GM12864 (cell line): ENCODE measurements around the gene MFAP5.

Experiments used
- DNase-seq: peaks from one replicate; pipeline ENCODE4 v3.0.0-alpha.2; 2011; ENCODE audit warnings: low read depth
- H3K4me3 ChIP-seq: 2 replicates; pipeline ENCODE4 v1.5.1; 2011; ENCODE audit warnings: mild to moderate bottlenecking, low read depth, low read length, control low read depth
- TF ChIP-seq, protein P1 (sequence below): IDR thresholded peaks from 2 replicates; pipeline ENCODE4 v1.5.1; 2011; ENCODE audit warnings: low read depth, mild to moderate bottlenecking, moderate library complexity, low read length, control low read depth, inconsistent platforms; ENCODE audit errors: missing control alignments

MFAP5 gene, protein sequence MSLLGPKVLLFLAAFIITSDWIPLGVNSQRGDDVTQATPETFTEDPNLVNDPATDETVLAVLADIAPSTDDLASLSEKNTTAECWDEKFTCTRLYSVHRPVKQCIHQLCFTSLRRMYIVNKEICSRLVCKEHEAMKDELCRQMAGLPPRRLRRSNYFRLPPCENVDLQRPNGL

DNA sequence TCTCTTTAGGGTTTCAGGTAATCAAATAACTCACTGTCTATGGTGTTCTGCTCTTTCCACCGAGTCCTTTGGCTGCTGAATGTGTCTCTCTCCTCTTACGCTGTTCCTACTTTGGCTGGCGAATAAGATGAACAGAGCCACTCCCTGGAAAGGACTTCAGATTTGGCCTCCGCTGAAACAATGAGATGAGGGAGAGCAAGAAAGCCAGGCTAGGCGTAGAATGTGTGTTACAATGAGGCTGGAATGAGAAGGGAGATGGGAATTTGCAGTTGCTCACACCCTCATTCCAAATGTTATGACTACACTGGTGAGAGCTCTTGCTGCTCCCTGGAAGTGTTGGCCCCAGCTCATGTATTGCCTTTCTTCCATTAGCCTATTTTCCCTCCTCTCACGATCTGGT, at the start of gene MFAP5:
Gene MFAP5, minus strand, starts transcription at position 234 of the 400 bp plus-strand sequence. CDS start 722 bp downstream, outside the sequence.
- DNase-seq, result no peak
- TF ChIP-seq, protein P1, sequence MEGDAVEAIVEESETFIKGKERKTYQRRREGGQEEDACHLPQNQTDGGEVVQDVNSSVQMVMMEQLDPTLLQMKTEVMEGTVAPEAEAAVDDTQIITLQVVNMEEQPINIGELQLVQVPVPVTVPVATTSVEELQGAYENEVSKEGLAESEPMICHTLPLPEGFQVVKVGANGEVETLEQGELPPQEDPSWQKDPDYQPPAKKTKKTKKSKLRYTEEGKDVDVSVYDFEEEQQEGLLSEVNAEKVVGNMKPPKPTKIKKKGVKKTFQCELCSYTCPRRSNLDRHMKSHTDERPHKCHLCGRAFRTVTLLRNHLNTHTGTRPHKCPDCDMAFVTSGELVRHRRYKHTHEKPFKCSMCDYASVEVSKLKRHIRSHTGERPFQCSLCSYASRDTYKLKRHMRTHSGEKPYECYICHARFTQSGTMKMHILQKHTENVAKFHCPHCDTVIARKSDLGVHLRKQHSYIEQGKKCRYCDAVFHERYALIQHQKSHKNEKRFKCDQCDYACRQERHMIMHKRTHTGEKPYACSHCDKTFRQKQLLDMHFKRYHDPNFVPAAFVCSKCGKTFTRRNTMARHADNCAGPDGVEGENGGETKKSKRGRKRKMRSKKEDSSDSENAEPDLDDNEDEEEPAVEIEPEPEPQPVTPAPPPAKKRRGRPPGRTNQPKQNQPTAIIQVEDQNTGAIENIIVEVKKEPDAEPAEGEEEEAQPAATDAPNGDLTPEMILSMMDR, result no peak
- H3K4me3 ChIP-seq, result no peak within 1 kb of the TSS

DNA sequence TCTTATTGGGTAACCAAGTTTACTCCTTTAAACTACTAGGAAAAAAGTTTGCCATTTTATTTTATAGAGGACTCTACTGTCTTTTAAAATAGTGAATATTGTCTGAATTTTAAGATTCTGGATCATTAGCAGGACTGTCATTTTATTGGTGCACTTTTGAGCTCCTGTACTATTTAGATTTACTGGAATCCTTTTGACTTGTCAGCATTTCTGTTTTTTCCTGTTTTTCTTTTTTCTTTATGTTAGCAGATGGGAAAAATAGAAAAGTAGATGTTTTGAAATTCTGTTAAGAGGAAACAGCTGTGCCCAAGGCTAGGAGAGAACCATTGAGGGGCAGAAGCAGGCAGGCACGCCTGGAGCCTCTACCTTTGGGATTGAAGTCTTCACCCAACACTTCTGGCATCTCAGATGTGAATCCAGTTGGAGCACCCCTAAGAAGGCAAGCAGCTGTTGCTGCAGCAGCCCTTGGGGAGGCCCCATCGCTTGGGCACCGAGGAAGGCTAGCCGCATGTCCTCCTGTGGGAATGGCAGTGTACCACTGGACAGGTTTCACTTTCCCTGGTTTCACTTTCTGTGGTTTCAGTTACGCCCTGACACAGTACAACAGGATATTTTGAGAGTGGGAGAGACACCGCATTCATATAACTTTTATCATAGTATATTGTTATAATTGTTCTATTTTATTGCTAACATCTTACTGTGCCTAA, 46.7 kb upstream of the MFAP5 start:
- DNase-seq, result no peak
- TF ChIP-seq, protein P1, result no peak
- no peak overlapping the region for H3K4me3 ChIP-seq

DNA sequence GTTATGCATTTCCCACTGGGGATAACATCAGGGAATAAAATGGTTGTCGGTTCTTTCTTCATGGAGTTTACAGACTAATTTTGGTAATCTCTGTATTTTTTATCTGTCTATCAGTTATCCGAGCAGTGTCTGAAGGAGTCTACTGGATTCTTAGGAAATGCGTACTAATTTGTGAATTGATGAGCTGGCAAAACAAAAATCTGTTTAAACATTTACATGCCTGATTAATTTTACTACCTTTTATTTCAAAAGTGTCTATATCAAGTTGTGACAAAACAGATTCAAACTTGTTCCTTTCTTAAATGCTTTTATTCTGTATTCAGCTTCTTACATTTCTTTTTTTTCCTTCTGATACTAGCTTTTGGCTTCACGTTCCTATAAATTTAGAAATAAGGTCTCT, 39.5 kb upstream of the MFAP5 start:
- DNase-seq, result no peak
- TF ChIP-seq, protein P1, result no peak
- no peak overlapping the region for H3K4me3 ChIP-seq

DNA sequence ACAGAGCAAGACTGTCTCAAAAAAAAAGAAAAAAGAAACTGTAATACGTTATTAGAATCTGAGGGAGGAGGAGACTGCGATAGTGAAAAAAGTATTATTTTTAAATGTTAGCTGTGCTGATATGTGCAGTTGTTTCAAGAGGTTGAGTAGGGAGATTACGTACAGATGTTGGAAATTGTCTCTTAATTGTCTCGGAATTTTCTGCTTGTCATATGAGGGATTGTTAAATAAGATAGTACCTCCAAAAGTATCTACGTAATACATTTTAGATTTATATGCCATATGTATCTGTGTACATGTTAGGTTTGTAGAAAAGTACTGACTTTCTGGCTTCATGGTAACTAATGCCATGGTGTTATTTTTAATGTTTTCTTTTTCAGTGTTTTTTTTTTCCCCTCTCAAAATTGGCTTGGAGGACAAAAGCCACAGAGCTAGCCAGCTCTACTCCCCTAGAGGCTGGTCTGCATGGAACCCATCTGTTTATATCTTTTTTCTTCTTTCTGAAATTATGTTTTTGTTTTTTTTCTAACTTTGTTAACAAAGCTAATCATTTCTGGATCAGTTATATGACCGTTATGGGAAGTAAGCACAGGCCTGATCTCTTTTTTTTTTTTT, 38.5 kb upstream of the MFAP5 start:
- DNase-seq, result no peak
- TF ChIP-seq, protein P1, result no peak
- H3K4me3 ChIP-seq, result no peak overlapping the region

DNA sequence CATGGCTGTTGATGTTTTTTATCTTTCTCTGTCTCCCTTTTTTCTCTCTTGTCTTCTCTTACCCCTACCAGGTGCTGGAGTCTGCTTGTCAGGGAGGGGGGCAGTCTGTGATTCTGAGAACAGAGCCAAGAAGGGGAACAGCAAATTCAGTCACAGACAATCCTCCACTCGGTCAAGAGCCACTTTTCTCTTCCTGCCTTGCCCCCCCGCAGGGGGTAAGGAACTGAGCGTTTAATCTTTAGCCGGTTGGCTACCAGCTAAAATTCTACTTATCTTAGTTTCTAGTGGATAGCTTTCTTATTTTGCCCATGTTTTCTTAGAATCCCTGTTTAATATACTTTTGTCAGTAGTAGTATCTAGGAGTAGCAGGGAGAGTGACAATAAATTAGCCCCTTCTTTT, 37.1 kb upstream of the MFAP5 start:
- no peak overlapping the region for H3K4me3 ChIP-seq
- no peak for DNase-seq

DNA sequence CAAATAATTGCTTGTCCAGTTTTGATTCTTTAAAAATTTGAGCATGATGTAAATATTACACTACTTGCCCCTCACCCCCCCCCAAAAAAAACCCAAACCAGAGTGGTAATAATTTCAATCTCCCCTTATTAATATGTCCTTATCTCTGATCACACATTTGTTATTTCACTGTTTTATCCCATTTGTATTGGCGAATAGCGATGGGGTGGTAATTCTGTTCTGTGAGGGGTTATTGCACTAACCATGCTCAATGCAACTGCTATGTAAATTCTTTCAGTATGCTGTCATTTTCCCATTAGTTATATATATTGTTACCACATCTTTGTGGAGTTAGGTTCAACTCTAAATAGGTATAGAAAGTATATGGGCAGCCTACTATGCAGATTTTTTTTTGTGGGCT, 36.3 kb upstream of the MFAP5 start:
- TF ChIP-seq, protein P1, result no peak
- DNase-seq, result no peak
- H3K4me3 ChIP-seq, result peak overlapping the region; percentile 83

More for the DNA sequence above, 37.1 kb upstream of the MFAP5 start:
- TF ChIP-seq, protein P1, result no peak
